Dermis blood vessel endothelial cell (primary cell): ENCODE measurements around the gene LRRC71. TPM values are rescaled to one million over a fixed set of nuclear protein-coding genes. Genes with fewer than 3 reads are reported as not detected.

Experiments used
- DNase-seq: peaks from one replicate; pipeline ENCODE4 v3.0.0; 2010
- total RNA-seq: library from RNA; depleted of rRNA; stranded (reverse); fragments of >200 nt; gene quantifications from 2 replicates; pipeline ENCODE4 v1.2.3, GENCODE V29; 2014

The LRRC71 gene
- total RNA-seq, 1 donor from 2014 or later, result 0.34 TPM

DNA sequence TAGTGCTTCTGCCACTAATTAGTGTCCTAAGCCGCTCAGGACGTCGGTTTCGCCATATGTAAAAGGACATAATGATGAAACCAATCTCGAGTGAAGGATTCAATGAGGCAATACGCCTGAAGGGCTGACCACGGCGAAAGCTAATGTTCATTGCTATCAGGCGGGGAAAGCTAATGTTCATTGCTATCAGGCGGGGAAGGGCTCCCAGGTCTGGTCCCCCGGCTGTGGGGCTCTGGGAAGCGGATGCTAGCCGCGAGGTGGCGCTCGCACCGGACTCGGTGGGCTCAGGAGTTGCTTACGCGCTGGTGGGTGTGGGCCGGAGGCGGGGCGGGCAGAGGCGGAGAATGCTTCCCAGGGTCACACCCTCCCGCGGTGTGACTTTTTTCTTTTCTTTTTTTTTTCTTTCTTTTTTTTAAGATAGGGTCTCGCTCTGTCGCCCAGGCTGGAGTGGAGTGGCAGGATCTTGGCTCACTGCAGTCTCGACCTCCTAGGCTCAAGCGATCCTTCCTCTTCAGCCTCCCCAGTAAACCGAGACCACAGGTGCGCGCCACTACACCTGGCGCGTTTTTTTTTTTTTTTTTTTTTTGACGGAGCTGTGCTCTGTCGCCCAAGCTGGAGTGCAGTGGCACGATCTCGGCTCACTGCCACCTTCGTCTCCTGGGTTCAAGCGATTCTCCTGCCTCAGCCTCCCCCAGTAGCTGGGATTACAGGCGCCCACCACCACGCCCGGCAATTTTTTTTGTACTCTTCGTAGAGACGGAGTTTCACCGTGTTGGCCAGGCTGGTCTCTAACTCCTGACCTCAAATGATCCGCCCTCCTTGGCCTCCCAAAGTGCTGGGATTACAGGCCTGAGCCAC lies 28.0 kb upstream of the LRRC71 start:
- peak; percentile 95 for DNase-seq

GRCh38 chr1:156893048-156893953 lies 27.1 kb upstream of the LRRC71 start, which contains the start of gene PEAR1:
TSS of gene PEAR1 (plus strand) at chr1:156893718. CDS start at chr1:156903927, 10,209 bp downstream.
- DNase-seq, result peak; percentile 80

DNA sequence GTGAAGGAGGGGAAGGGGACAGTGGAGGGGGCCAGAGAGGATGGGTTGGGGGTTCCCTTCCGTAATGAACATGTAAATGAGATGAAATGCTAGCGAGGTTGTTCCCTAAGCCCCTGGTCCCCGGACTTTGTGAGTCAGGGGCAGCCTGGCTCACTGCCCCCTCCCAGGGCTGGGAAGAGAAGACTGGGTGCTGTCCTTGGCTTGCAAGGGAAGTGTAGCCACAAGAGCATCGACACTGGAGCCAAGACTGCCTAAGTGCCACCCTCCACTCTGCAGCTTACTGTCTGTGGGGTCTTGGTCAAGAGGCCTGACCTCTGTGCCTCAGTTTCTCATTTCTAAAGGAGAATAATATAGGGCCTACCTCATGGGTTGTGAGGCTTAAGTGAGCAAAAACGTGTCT lies 26.4 kb upstream of the LRRC71 start:
- peak; percentile 37 for DNase-seq

DNA sequence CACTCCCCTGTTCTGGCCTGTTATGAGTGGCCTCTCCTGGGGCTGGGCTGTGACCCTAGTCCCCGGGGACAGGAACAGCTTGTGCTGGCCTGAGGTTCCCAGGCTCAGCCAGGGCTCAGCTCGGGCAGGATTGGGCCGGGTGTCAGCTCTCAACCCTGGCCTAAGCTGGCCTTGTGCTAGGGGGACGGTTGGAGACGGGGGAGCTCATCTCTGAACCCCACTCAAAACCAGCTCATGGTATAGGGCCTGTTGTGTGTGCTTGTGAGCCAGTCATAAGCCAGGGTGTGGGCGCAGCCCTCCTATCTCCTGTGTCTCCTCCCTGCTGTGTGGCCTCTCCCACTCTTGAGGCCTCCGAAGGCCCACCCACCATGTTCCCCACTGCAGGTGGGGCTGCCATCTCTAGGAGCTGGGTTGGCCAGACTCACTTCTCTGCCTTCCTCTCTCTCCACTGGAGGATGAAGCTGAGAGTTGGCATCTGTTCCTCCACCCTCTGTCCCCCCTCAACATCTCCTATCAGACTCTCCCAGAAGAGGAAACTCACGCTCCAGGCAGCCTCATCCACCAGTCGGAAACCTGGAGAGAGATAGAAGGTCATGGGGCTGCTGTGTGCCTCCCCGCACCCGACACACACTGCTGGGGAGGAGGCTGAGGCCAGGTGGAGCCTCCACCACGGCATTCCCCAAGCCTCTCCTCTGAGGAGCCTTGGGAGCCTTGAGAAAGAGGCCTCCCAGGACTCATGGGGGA lies 25.5 kb upstream of the LRRC71 start:
- peak; percentile 73 for DNase-seq

- peak; percentile 32 for DNase-seq
Measured at GRCh38 chr1:156895455-156895812, 25.0 kb upstream of the LRRC71 start.

GRCh38 chr1:156895927-156896326 lies 24.5 kb upstream of the LRRC71 start:
- DNase-seq, result no peak

GRCh38 chr1:156896490-156897033 lies 23.9 kb upstream of the LRRC71 start:
- DNase-seq, result peak; percentile 93

DNA sequence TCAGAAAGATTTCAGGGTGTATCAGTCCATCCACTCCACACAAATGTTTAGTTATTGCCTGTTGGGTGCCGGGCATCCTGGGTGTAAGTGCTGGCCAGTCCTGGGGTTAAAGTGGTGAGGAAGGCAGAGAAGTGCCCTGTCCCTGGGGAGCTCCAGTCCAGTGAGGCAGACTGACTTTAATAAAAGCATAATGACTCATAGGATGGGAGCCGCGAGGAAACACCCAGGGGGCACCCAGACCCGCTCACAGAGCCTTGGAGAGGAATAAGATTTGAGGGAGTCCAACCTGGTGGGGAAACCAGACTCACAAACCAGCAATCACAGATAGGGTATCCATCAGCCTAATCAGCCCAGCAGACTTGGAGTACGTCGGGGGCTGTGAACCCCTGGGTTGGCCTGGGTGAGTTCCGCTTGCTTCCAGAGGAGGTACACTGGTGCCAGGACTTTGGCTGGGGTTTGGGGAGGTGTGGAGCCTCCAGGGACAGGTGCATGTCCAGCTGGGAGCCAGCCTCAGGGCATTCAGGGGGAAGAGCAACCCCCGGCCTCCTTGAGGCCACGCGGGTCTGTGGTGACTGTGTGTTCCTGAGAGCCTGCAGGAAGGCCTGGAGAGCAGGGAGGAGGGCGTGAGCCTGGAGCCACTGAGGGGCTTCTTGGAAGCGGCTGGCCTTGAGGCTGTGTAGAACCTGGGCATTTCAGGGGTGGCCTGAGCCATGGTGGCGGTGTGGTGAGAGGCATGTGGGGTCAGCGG lies 23.2 kb upstream of the LRRC71 start:
- DNase-seq, result peak; percentile 51

GRCh38 chr1:156898161-156898566 lies 22.3 kb upstream of the LRRC71 start:
- peak; percentile 97 for DNase-seq

- DNase-seq, result no peak
Measured at GRCh38 chr1:156898971-156899664, 21.3 kb upstream of the LRRC71 start.

DNA sequence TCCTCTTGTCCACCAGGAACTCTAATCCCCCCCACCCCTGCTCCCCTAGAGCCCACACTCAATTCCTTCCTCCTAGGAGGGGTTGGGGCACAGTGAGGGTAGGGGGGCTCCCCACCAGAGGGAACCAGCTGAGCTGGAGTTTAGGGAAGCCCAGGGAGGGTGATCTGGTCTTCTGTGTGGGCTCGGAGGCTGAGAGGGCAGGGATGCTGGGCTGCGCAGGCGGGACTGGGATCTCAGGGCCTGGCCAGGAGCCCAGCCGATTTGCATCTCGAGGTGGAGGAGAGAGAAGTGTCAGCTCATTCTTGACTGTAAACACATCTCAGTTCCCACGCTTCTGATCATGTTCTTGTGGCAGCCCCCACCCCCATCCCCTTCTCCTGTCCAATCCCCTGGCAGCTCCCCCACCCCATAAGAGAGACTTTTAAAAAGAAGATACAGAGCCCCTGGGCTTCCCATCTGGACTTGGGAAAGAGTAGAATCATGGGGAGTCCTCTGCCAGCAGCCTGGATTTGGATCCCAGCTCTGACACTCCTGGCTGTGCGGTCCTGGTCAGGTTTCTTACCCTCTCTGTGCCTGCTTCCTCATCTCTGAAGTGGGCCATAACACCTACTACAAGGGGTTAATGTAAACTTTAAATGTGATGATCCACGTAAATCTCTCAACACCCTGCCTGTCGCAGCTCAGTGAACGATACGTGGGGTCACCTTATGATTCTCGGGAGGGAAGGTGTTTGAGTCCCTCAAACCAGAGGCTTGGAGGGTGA lies 20.3 kb upstream of the LRRC71 start:
- DNase-seq, result peak; percentile 72

GRCh38 chr1:156900896-156901589 lies 19.4 kb upstream of the LRRC71 start:
- DNase-seq, result no peak

DNA sequence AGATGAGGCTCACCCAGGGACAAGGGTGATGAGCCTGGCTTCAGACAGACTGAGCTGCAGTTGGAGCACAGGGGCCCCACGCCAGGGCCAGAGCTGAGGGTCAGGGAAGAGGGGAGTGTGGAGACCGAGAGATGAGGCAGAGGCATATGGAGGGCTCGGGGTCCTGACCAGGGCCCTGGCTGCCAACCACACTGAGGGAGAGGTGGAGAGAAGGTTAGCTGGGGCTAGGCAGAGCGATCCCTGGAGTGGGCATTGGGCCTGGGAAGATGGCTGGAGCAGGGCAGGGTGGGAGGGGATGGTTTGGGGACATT lies 18.9 kb upstream of the LRRC71 start:
- no peak for DNase-seq

GRCh38 chr1:156901966-156902915 lies 18.2 kb upstream of the LRRC71 start:
- peak; percentile 38 for DNase-seq

DNA sequence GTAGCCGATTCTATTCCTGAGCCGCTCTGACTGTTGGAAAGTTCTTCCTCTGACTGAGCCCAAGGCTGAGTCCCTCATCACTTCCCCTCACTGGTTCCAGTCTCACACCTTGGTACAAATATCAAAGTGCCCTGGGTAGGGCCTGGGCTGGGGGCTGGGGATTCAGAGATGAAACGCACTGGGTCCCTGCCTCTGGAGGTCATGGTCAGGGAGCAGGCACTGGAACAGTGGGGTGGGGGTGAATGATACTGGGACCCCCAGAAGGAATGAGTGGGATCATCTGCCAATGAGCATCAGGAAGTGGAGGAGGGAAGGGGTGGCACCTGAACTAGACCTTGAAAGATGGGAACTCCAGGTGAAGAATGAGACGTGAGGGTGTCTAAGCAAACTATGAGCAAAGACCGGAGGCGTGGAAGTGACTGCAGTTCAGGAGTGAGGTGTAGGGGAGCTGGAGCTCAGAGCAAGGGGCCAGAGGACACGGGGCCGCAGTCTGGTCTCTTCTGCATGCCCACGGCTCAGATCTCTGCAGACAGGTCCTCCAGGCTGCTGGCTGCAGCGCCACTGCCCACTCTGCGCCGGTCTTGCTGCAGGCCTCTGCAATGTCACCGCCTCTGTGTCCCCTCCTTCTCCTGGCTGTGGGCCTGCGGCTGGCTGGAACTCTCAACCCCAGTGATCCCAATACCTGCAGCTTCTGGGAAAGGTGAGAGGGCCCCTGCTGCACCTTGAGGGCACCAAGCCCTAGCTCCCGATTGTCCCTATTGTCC lies 16.9 kb upstream of the LRRC71 start:
- no peak for DNase-seq

DNA sequence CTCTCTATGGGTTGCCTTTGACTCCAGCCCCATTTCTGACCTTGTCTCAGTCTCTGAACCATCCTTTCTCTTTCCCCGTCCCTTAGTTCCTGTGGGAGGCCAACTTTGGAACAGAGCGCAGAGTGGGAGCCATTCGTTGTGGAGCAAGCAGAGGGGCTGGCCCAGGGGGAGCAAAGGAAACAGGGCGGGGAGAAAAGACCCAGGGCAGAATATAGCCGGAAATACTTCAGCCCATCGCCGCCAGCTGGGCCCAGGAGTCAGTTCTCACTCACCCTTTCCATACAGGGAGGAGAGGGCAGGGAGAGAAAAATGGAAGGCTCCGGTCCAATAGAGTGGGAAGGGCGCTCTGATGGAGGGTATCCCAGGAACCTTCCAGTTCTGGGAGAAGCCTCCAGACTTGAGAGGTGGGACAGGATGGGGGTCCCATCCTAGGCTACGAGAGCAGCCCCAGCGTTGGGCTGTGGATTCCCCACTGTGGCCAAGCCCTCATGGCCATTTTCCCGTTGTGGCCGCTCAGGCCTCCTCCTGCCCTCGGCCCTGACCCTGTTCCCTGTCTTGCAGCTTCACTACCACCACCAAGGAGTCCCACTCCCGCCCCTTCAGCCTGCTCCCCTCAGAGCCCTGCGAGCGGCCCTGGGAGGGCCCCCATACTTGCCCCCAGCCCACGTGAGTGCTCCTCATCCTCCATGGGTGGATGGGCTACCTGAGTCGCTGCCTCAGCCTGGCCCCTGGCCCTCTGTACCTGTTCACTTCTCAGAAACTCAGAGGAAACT lies 16.1 kb upstream of the LRRC71 start:
- DNase-seq, result peak; percentile 42

- no peak for DNase-seq
Measured at GRCh38 chr1:156905176-156905575, 15.3 kb upstream of the LRRC71 start.
